Subcutaneous adipose tissue (tissue), 4 donors: Measurements from ENCODE around the gene SRGAP3. TPM values are rescaled to one million over a fixed set of nuclear protein-coding genes. Genes with fewer than 3 reads are reported as not detected.

Source experiments
- CTCF ChIP-seq: fragments of 450-650 bp; IDR thresholded peaks from one replicate; pipeline ENCODE4 v1.5.1; 2016; ENCODE audit warnings: low read depth, mild to moderate bottlenecking, control low read depth, antibody characterized with exemption, moderate library complexity
- total RNA-seq, 4 donors: library from RNA; depleted of rRNA; stranded (reverse); fragments of >200 nt; gene quantifications; one replicate each; pipeline ENCODE4 v1.1.0, GENCODE V29; 2016

Gene SRGAP3
- total RNA-seq, 4 donors from 2014 or later = 1.6 to 14.1 (median 8.9) TPM

- TF ChIP-seq CTCF = no peak
Measured at GRCh38 chr3:9184461-9184835, 65.0 kb downstream of the SRGAP3 start.

- TF ChIP-seq CTCF = no peak
Measured at GRCh38 chr3:9183811-9184460, 65.5 kb downstream of the SRGAP3 start.

GRCh38 chr3:9183011-9183410, 66.4 kb downstream of the SRGAP3 start:
- no peak for TF ChIP-seq CTCF

- no peak for TF ChIP-seq CTCF
Measured at GRCh38 chr3:9180764-9181117, 68.7 kb downstream of the SRGAP3 start.

- TF ChIP-seq CTCF = no peak
Measured at GRCh38 chr3:9179826-9180763, 69.4 kb downstream of the SRGAP3 start.

- TF ChIP-seq CTCF = no peak
Measured at GRCh38 chr3:9178697-9179096, 70.7 kb downstream of the SRGAP3 start.

- no peak for TF ChIP-seq CTCF
Measured at GRCh38 chr3:9175421-9175820, 74.0 kb downstream of the SRGAP3 start.
